Heart left ventricle (tissue), 13 donors: Measurements from ENCODE around the gene MRAP.

Experiments
- POLR2A ChIP-seq, 2 donors: fragments of 450-650 bp; IDR thresholded peaks; one replicate each; pipeline ENCODE4 v1.6.1; 2017; ENCODE audit warnings: antibody characterized with exemption in 2 of 2, mild to moderate bottlenecking in 2 of 2, moderate library complexity in 2 of 2
- TF ChIP-seq, protein P1 (sequence below), 12 donors: fragments of 200-600 bp; sonication (generic) in 4 of 12; IDR thresholded peaks; one replicate each; pipeline versions ENCODE4 v1.5.0 to v1.8.0; 2018 to 2022; ENCODE audit warnings: antibody characterized with exemption in 12 of 12, mild to moderate bottlenecking in 5 of 12
- donor health status: ischemic (EF 13 %, LVEDD 7.1; RV severe dilation, severe dysfunction).
- donor health status: DM: no; HTN: yes; CAD: no.
- donor health status: DM: no; HTN: no; CAD: no.
- donor health status: ischemic (EF 25% LVEDD 6.9; RV normal size, moderate dysfunction).
- donor health status: ischemic (EF 25% LVEDD 5.7; RV mildly dilated, moderate dysfunction).
- donor health status: ischemic (EF 35%, LVEDD 5.7; RV mildly dilated, moderate dysfunction).
- donor health status: nonischemic (EF 11% LVEDD 7.7; RV severe dilation, severe dysfunction).
- donor health status: DM: yes; HTN: yes; CAD: no.
- donor health status: PGD.
- donor health status: ischemic (EF 29% LVEDD 5.4; RV normal size, mild dysfunction).
- donor health status: nonischemic (EF 23%, LVEDD 6.1; RV moderate dilation, normal function).

DNA sequence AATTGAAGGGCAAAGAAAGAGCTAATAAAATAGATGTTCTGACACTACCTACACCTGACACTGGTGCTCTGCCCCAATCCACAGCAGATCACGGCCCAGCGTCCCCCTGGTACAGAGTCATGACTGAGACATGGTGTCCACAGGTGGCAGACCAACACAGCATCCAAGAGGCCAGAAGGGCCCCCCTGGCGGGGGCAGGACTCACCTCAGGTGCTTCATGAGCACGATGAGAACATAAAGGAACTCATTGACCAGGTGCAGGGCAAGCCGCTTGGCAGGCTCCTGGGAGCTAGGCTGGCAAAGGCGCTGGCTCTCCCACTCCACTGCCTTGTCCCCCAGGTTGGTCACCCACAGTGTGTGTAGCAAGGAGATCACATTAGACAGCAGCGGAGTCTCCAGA lies 20.4 kb downstream of the MRAP start:
- TF ChIP-seq, protein P1, sequence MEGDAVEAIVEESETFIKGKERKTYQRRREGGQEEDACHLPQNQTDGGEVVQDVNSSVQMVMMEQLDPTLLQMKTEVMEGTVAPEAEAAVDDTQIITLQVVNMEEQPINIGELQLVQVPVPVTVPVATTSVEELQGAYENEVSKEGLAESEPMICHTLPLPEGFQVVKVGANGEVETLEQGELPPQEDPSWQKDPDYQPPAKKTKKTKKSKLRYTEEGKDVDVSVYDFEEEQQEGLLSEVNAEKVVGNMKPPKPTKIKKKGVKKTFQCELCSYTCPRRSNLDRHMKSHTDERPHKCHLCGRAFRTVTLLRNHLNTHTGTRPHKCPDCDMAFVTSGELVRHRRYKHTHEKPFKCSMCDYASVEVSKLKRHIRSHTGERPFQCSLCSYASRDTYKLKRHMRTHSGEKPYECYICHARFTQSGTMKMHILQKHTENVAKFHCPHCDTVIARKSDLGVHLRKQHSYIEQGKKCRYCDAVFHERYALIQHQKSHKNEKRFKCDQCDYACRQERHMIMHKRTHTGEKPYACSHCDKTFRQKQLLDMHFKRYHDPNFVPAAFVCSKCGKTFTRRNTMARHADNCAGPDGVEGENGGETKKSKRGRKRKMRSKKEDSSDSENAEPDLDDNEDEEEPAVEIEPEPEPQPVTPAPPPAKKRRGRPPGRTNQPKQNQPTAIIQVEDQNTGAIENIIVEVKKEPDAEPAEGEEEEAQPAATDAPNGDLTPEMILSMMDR (IDR thresholded peaks at IDR 0.05): no peak
- no peak for TF ChIP-seq POLR2A (IDR thresholded peaks at IDR 0.05)
